Retina (tissue), 1 donor: Measurements from ENCODE around the gene RGS12.

Experiments used
- DNase-seq: peaks from one replicate; pipeline ENCODE4 v3.0.0-alpha.2; 2016

Gene RGS12

DNA sequence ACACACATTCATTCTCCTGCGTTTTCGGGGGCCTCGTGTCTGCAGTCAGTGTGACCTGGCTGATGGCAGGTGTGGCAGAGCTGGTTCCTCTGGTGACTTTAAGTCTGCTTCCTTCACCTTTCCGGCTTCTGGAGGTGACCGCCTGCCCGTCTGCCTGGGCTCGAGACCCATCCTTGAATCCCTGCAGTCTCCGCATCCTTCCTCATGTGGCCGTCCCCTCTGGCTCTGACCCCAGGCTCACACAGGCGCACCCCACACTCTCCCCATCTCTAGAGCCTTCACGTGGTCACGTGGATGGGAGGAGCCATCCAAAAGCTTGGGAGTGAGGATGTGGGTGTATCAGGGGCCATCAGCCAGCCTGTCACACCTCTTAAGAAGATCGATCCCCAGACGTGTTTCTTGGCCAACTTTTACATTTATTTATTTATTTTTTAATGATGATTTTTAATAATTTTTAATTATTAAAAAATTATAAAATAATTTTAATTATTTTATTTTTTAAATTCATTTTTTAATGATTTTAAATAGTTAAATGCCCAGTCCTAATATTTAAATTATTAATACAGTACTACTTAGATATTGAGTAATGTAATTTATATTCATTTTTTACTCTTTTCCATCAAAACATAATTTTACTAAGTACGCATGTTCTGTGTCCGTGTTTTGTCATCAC, 20.9 kb downstream of the RGS12 start:
- no peak for DNase-seq

DNA sequence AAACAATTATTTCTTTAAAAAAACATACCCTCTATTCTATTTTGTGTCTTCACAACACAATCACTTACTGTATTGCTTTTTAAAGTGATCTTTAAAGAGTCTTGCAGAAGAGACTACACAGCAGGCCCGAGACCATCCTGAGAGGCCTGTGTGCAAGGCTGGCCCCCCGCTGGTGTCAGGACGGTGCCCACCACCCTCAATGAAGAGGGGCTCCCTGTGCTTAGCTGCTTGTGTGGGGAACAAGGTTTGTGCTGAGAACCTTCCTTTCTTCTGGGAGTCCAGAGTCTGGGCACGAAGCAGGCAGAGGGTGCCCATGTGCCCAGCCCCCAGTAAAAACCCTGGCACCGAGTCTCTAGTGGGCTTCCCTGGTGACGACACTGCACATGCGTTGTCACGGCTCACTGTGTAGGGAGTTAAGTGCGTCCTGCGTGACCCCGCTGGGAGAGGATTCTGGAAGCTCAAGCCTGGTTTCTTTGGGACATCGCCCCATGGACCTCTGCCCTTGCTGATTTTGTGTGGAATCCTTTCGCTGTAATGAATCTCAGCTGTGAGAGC, 22.0 kb downstream of the RGS12 start:
- no peak for DNase-seq

DNA sequence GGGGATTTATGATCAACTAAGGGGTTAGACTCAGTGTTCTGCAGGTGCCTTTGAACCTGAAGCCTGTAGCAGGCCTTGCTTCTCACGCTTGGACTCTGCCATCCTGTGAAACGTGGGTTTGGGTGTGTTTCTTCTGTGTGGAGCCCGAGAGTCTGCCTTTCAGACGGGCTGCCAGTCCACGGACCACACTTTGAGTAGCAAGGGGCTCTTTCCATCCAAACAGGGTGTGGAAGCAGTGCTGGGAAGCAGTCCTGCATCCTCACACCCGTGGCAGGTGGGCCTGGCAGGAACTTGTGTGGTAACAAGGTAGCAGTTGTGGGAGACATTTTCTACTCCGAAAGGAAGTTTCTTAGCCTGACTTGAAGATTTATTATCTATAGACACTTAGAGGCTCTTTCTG, 22.7 kb downstream of the RGS12 start:
- no peak for DNase-seq

DNA sequence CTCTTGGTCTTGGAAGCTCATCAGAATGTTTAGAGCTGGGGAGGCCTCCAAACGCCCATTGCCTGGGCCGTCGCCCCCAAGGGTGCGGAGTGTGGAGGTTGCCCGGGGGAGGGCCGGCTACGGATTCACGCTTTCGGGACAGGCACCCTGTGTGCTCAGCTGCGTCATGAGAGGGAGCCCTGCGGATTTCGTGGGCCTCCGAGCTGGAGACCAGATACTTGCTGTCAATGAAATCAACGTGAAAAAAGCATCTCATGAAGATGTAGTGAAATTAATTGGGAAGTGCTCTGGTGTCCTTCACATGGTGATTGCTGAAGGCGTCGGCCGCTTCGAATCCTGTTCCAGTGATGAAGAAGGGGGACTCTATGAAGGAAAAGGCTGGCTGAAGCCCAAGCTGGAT, 23.3 kb downstream of the RGS12 start:
- DNase-seq, result no peak

DNA sequence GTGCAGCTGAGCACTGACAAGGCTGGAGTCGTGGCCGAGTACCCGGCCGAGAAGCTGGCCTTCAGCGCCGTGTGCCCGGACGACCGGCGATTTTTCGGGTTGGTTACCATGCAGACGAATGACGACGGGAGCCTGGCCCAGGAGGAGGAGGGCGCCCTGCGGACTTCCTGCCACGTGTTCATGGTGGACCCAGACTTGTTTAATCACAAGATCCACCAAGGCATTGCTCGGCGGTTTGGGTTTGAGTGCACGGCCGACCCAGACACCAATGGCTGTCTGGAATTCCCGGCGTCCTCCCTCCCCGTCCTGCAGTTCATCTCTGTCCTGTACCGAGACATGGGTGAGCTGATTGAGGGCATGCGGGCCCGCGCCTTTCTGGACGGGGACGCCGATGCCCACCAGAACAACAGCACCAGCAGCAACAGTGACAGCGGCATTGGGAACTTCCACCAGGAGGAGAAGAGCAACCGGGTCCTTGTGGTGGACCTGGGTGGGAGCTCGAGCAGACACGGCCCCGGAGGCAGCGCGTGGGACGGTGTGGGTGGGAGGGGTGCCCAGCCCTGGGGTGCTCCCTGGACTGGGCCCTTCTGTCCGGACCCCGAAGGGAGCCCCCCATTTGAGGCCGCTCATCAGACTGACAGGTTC, 24.3 kb downstream of the RGS12 start:
- DNase-seq, result no peak

DNA sequence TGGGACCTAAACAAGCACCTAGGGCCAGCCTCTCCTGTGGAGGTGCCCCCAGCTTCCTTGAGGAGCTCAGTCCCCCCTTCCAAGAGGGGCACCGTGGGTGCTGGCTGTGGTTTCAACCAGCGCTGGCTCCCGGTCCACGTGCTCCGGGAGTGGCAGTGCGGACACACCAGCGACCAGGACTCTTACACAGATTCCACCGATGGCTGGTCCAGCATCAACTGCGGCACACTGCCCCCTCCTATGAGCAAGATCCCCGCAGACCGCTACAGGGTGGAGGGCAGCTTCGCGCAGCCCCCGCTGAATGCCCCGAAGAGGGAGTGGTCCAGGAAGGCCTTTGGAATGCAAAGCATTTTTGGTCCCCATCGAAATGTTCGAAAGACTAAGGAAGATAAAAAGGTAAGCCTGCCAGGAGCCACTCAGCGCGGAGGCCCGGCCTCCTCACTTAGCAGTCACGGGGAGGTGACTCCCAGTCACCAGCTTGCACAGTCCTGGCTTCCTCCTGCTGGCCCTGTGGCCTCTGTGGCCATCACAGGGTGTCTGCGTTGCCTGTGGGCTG, 24.9 kb downstream of the RGS12 start:
- DNase-seq, result no peak

DNA sequence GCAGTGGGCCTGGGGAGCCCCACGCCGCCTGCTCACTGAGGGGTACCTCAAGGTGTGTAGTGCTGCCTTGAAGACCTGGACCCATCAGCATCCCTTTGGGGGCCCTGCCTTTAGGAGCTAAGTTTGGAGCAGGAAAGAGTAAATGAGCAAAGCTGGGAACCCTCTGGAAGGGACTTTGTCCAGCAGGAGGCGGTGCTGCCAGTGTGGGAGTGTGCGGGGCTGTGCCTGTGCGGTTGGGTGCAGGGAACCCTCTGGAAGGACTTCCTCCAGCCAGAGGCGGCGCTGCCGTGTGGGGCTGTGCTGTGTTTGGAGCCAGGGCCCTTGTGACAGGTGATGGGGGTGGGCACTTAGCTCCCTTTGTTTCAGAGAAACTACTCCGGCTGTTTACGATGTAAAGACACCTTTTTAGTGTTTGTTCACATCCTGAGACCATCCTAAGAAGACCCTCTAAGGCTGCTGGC, 25.8 kb downstream of the RGS12 start:
- no peak for DNase-seq

DNA sequence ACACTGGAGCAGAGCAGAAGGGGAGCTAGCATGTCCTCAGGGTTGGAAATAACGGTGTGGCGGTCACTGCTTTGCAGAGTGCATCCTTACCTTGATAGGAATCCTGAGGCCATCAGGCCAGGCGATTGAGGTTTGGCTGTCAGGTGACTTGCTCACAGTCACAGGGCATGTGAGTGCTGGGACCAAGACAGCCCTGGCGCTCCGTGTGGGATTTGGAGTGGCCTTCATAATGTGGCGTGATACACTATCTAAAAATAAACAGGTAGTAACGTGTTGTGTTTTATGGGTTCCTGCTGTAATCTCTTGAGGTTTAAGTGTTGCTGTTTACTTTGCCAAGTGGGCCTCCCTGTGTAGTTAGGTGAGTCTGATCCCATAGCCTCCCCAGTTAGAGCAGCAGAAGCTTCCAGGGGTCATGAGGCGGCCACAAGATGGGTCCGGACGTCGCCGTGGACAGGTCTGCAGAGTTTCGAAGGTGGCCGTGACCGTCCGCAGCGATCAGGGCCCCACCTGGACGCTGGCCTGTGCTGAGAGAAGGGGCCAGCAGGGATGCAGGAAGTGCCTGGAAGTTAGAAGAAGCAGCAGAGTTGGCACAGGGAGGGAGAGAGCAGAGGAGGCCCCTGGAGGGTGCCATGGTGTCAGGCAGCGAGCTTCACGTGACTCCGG, 27.7 kb downstream of the RGS12 start:
- DNase-seq, result no peak

DNA sequence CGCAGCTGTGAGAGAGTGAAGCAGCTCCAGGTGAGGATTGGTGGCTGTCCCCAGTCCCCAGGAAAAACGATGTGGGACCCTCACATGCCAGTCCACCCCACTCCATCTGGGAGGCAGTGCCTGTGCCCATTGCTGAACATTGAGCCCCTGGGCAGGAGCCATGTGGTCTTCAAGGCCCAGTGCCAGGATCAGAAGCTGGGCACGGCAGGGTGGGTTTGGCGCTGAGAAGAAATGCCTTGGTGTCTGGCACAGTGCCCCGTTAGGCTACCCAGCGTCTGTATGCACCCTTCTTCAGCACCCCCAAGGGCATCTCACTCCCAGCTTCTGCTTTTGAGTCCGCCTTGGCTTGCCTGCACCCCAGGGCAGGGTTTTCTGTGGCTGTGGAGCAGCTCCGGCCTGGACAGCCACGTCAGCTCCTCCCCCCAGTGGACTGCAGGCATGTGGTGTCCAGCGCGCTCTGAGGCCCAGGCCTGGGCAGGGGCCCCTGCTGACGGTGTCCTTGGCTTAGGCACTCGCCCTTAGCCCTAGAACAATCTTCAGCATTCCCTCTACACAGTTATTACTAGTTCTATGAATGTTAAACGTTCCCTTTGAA, 28.6 kb downstream of the RGS12 start:
- no peak for DNase-seq

DNA sequence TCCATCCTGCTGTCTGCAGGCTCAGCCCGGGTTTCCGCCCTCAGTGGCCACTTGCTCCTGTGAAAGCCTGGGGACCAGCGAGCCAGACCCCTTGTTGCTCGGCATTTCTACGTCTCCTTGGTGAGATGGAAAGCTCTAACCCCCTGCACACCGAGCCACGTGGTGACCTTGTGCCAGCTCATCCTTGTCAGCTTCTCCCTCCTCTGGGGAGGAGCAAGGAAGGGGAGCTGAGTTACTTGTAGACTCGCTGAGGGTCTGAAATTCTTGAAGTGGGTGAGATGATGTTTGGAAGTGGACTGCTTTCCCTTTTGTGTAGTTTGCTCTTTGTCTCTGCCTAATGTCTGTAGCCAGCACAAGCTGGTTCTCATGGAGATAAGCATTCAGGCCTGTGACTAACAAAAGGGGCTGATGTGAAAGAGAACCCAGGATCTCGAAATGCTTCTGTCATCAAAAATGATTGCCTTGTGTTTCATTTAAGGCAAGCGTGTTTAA, 29.3 kb downstream of the RGS12 start:
- peak; percentile 81 for DNase-seq

DNA sequence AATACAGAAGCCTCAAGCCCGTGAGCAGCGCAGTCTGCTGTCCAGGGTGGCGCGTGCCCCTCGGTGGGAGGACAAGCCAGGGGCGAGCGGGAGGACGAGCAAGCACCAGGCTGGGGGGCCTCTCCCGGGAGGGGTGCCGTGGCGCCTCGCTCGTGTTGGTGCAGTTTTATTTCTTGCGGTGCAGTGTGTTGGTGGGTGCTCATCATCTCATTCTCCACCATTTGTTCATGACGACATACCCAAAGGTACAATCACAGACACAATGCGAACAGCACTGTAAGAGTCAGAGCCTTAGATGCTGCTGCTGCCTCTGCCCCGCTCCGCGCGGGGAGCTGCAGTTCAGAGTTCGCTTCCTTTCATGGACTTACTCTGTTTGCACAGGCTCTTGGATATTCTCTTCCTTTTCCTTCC, 30.3 kb downstream of the RGS12 start:
- no peak for DNase-seq

DNA sequence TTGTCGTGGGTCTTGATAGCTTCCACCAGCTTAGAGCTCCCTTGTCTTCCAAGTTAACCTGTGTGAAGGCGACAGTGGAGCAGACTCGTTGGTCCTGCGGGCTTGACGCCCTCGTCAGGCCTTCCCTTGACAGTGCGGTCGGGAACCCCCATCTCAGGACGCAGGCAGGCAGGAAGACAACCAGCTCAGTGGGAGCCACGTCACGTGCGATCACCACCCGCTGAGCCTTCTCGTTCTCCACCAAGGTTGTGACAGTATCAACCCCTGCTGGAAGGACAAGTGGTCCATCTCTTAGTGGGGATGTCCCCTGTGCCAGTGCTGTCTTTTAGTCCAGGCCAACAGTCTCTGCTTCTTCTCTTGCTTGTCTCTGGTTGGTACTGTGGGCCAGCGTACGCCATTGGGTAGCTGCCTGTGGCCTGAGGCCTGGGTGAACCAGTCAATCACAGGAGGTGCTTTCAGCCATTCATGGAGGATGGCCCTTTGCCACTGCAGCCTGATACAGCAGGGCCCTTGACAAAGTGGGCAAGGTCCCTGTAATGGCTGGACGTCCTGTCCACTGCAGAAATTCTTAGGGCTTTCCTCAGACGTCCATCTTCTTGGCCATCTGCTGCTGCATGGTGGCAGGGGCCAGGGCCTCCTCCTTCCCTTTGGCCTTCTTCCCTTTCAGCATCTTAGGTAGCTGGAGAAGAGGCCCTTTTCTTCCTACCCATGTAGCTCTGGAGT, 31.4 kb downstream of the RGS12 start:
- DNase-seq, result no peak

DNA sequence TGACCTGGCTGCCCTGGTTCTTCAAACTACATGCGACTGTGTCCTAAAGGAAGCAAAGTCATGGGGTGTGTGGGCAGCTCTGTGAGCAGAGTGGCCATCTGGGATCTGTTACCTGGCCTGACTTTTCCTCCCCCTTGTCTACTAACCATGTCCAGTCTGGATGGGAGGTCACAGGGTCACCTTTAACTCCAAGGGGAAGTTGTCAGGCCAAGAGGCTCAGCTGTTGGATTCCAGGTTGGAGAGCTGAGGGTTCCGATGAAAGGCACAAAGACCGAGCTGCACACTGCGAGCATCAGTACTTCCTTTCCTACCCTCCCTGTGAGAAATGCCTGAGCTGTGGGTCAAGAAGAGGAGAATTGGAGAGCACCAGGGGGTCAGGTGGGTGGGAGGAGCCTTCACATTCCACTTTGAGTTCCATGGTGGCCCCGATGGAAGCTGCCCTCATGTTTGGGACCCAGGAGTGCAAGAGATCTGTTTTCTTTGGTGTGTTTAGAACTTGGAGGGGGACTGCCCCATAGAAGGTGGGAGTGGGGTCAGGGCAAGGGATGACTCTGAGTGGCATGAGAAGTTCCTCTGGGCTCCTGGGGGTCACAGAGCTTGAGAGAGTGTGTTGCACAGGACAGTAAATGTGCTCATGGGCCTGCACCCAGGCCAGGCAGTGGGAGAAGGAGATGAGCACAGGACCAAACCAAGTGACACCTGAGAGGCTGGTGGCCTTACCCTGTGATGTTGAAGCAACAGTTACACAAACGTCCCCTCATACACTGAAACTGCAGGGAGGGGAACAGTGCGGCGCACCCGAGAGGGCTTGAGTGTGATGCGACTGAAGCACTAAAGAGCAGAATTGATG, 36.2 kb downstream of the RGS12 start:
- no peak for DNase-seq

DNA sequence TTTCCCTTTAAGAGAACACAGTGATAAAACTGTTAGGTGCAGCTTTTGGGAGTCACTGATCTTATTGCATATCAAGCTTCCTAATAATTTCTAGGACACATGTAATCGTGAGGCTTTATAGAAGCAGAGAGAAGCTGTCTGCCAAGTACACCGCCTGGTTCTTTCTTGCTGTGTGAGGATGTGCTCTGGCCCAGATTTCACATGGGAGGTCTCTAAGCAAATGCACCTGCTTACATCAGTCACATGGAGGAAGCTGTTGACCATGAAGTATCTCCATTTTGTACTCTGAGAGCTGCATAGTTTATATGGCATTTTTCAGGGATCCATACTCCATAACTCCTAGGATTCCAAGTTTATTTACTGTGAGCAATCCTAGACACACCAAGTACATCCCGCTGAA, 37.1 kb downstream of the RGS12 start:
- no peak for DNase-seq

DNA sequence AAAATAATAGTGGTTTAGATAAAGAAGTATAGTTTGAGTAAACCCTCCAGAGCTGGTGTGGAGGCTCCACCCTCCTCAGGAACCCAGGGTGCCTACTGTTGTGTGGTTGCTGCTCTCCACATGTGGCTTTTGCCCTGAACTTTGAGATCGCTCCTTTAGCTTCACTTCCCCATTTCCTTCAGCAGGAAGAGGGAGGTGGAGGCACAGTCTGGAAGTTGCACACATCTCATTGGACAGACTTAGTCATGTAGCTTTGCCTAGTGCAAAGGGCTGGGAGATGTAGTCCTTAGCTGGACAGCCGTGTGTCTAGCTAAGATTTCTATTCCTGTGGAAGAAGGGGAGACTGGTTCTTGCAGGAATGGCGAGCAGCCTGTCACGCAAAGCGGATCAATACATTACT, 37.9 kb downstream of the RGS12 start:
- DNase-seq, result no peak

DNA sequence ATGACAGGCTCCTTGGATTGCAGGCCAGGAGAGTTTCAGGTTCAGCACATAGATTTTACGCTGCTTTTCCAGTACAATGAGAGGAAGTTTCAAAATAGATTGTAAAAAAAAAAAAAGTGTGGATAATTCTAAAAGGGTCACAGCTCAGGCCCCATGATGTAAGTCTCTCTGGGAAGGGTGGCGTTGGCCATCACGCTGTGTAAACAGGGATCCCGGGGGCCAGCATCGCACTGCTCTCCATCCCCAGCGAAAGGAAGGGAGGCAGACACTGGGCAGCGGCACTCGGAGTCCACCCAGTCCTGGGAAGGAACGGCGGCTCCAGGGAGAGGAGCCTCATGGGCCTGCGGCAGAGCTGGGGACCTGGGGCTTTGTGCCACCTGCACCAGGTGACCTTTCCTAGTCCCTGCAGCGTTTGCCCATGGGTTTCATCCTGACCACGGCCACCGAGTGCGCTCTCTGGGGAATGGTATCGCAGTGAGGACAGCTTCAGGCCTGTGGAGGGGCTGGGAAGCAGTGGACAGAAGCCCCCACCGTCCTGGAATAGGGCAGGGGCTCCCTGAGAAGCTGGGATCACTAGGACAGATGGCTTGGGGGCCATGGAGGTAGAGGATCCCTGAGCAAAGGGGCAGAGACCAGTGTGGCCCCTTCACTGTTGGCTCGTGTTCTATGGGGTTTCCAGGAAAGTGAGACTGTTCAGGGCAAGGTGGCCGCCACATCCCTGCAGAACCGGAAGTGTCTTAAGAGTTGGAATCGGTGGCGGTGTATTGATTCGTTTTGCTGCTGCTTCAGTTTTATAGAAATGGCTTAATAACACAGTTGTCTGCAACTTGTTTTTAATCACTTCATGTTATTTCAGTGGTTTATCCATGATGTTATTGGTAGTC, 38.9 kb downstream of the RGS12 start:
- DNase-seq, result no peak

DNA sequence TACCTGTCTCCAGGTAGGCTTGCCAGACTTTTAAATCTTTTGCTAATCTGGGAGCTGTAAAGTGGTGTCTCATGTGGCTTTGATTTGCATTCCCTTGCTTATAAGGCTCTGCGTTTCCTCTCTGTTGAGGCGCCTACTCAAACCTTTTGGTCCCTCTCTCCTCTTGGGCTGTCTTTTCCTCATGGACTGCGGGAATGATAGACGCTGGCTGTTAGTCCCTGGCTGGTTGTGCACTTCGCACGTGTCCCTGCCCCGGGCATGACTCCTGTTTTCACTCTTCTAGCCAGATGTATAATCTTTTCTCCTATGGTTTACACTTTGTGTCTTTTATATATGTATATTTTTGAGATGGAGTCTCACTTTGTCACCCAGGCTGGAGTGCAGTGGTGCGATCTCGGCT, 39.7 kb downstream of the RGS12 start:
- DNase-seq, result no peak

DNA sequence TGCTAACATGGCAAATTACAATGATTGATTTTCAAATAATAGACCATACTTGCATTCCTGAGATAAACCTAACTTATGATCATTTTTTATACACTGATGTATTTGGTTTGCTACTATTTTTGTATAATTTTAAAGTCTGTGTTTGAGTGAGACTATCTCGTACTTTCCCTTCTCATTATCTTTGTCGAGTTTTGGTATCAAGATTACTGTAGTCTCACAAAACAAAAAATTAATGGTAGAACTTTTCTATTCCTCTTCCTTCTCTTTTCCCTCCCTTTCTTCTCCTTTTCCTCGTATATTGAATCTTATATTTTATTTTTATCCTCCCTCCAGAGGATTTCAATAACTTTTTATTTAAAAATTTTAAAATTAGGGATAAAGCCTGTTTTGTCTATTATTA, 41.5 kb downstream of the RGS12 start:
- no peak for DNase-seq

DNA sequence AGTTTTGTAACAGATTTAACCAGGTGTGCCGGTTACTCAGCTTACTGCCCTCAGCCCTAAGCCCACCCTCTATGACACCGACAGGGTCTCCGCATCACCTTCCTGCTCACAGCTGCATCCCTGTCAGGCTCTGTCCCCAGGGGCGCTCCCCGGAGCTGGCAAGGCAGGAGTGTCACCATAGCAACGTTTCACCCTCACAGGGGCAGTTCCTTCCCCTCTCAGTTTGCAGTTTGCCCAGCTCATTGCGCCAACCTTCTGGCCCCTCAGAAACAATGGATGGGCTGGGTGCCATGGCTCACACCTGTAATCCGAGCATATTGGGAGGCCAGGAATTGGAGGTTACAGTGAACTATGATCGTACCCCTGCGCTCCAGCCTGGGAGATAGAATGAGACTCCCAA, 42.6 kb downstream of the RGS12 start:
- DNase-seq, result no peak

DNA sequence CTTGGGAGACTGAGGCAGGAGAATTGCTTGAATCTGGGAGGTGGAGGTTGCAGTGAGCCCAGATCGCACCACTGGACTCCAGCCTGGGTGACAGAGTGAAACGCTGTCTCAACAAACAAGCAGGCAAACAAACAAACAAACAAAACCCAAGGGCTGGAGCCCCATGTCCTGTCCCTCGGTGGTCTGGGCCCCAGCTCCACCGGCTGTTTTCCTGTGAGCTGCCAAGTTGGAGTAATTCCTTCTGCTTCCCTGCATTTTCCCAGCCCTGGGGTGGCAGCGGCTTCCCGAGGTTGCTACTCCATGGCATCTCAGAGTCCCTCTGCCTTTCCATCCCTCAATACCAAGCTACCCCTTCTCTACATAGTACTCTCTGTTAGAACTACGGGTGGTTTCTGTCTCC, 43.2 kb downstream of the RGS12 start:
- DNase-seq, result no peak
